B cell (primary cell): Measurements from ENCODE around the gene PITPNM3. TPM values are rescaled to one million over a fixed set of nuclear protein-coding genes. Genes with fewer than 3 reads are reported as not detected.

ENCODE experiments used
- ATAC-seq: fragments of 200-7000 bp; cut with Tn5 transposase; one replicate; pipeline ENCODE4 v1.10.0; 2021; ENCODE audit warnings: low read depth, mild to moderate bottlenecking, moderate number of reproducible peaks, moderate library complexity
- CTCF ChIA-PET: fragments of 350-600 bp; sonication (Branson Sonifier 250); formaldehyde crosslinking; loops from one replicate; lab custom pipeline; 2021; ENCODE audit warnings: antibody characterized with exemption, inconsistent platforms; lab: Charles Lee
- POLR2A ChIA-PET: fragments of 350-600 bp; sonication (Branson Sonifier 250); formaldehyde crosslinking; loops from one replicate; lab custom pipeline; 2021; ENCODE audit warnings: antibody characterized with exemption; lab: Charles Lee
- DNase-seq: peaks from one replicate; pipeline ENCODE4 v3.0.0; 2013
- H2AFZ ChIP-seq: 2 replicates; pipeline ENCODE4 v1.6.1; 2012; ENCODE audit warnings: mild to moderate bottlenecking, low read depth, low read length; ENCODE audit not compliant: insufficient read depth, poor library complexity, severe bottlenecking
- H3K27ac ChIP-seq, 2 donors: 1 replicate in 1 of 2; 2 replicates in 1 of 2; pipeline ENCODE4 v1.5.1; 2012 to 2013; ENCODE audit warnings: low read length in 2 of 2, mild to moderate bottlenecking in 2 of 2, moderate library complexity in 1 of 2
- H3K27me3 ChIP-seq, 4 experiments: fragments of 200-600 bp in 1 of 4; sonication (generic) in 1 of 4; replicated peaks in 1 of 4; 1 replicate in 2 of 4; 2 replicates in 2 of 4; pipeline versions ENCODE4 v1.6.1 to v1.7.0; 2013 to 2016; ENCODE audit warnings: low read length in 3 of 4, mild to moderate bottlenecking in 2 of 4, mixed read lengths in 1 of 4, moderate library complexity in 1 of 4; ENCODE audit not compliant: insufficient read depth in 4 of 4, control insufficient read depth in 3 of 4; ENCODE audit errors: control extremely low read depth in 1 of 4
- H3K36me3 ChIP-seq, 2 experiments: replicated peaks in 1 of 2; 1 replicate in 1 of 2; 2 replicates in 1 of 2; pipeline versions ENCODE4 v1.6.1 to v1.7.1; 2013; ENCODE audit warnings: low read length in 1 of 2; ENCODE audit not compliant: insufficient read depth in 2 of 2, control insufficient read depth in 1 of 2; ENCODE audit errors: control extremely low read depth in 1 of 2, extremely low read depth in 1 of 2
- H3K4me1 ChIP-seq, 2 donors: fragments of 200-600 bp in 1 of 2; sonication (generic) in 1 of 2; 1 replicate in 1 of 2; 2 replicates in 1 of 2; pipeline versions ENCODE4 v1.5.1 to v1.6.1; 2013 to 2017; ENCODE audit warnings: low read length in 2 of 2; ENCODE audit not compliant: control insufficient read depth in 2 of 2, insufficient read depth in 2 of 2
- H3K4me2 ChIP-seq: replicated peaks from 2 replicates; pipeline ENCODE3; 2012; ENCODE audit warnings: mild to moderate bottlenecking, low read depth, low read length; ENCODE audit not compliant: poor library complexity, severe bottlenecking
- H3K4me3 ChIP-seq, 5 experiments: fragments of 200-600 bp in 1 of 5; sonication (generic) in 1 of 5; 1 replicate in 3 of 5; 2 replicates in 2 of 5; pipeline versions ENCODE4 v1.5.1 to v1.7.0; 2011 to 2016; ENCODE audit warnings: low read length in 4 of 5, mild to moderate bottlenecking in 4 of 5, low read depth in 2 of 5, control low read depth in 1 of 5, moderate library complexity in 1 of 5; ENCODE audit not compliant: insufficient read depth in 1 of 5; ENCODE audit errors: control extremely low read depth in 1 of 5, extremely low read depth in 1 of 5
- H3K79me2 ChIP-seq: fragments of 200-600 bp; sonication (generic); one replicate; pipeline ENCODE4 v1.6.0; 2016; ENCODE audit warnings: low read length; ENCODE audit not compliant: control insufficient read depth, insufficient read depth
- H3K9ac ChIP-seq: fragments of 200-600 bp; sonication (generic); 2 replicates; pipeline ENCODE4 v1.6.1; 2017; ENCODE audit warnings: mild to moderate bottlenecking, low read length, moderate library complexity
- H3K9me3 ChIP-seq, 3 donors: one replicate each; pipeline versions ENCODE4 v1.6.1 to v1.7.1; 2013; ENCODE audit warnings: low read length in 2 of 3; ENCODE audit not compliant: control insufficient read depth in 2 of 3, insufficient read depth in 1 of 3; ENCODE audit errors: control extremely low read depth in 1 of 3
- H4K20me1 ChIP-seq: 2 replicates; pipeline ENCODE4 v1.6.0; 2012; ENCODE audit warnings: mild to moderate bottlenecking, low read length; ENCODE audit not compliant: insufficient read depth, control insufficient read depth, poor library complexity, severe bottlenecking
- H3K27ac Mint-ChIP-seq: one replicate; pipeline ENCODE4 v1.8.0; 2021; ENCODE audit warnings: mixed read lengths
- H3K27me3 Mint-ChIP-seq: one replicate; pipeline ENCODE4 v1.8.0; 2021; ENCODE audit warnings: mixed read lengths
- H3K4me1 Mint-ChIP-seq: one replicate; pipeline ENCODE4 v1.8.0; 2021; ENCODE audit warnings: mixed read lengths
- H3K4me3 Mint-ChIP-seq: one replicate; pipeline ENCODE4 v1.8.0; 2021; ENCODE audit warnings: mixed read lengths
- H3K9me3 Mint-ChIP-seq: one replicate; pipeline ENCODE4 v1.8.0; 2022; ENCODE audit warnings: mixed read lengths; ENCODE audit not compliant: insufficient read depth
- CTCF ChIP-seq: fragments of 200-600 bp; IDR thresholded peaks from one replicate; pipeline ENCODE4 v1.8.0; 2022; ENCODE audit warnings: antibody characterized with exemption, mild to moderate bottlenecking
- EZH2 ChIP-seq: IDR thresholded peaks from 2 replicates; pipeline ENCODE4 v1.6.1; 2012; ENCODE audit warnings: borderline replicate concordance, low read depth, mild to moderate bottlenecking, moderate library complexity, low read length; ENCODE audit not compliant: insufficient read depth, poor library complexity, severe bottlenecking
- WGBS: methylation state at CpG from one replicate; pipeline ENCODE4 v1.1.5; 2013; ENCODE audit warnings: missing lambda C conversion rate; ENCODE audit not compliant: insufficient coverage; 5-methylcytosine and 5-hydroxymethylcytosine counted together
- intact Hi-C: fragments of 100-400 bp; cut with micrococcal nuclease; formaldehyde crosslinking; loops from one replicate; pipeline ENCODE4 v1.10.0; 2022
- polyA plus RNA-seq: library from polyadenylated mRNA; depleted of rRNA; stranded (reverse); fragments of >200 nt; gene quantifications from 2 replicates; pipeline ENCODE4 v1.2.3, GENCODE V29; 2012
- total RNA-seq, 2 donors: library from RNA; stranded (reverse); fragments of 120-200 nt in 1 of 2; gene quantifications; 1 replicate in 1 of 2; 2 replicates in 1 of 2; pipeline versions ENCODE4 v1.2.3 to v1.2.4, GENCODE V29; 2013 to 2022

Gene PITPNM3
- total and polyA plus RNA-seq, 2 donors (not counting 1 experiment from before 2014, with no cell fraction given): 0.31 to 0.49 TPM

GRCh38 chr17:6454495-6455320 is 101.6 kb downstream of the PITPNM3 start:
- WGBS: 58% methylated on average over 35 of the region's 35 CpGs
- Histone ChIP-seq H2AFZ (peak overlapping the region; percentile 76), H3K9me3 (peaks cover 0 to 8% (median 0%) of the 10 kb centered on the region in 3 donors), H3K27me3 (no peaks in the 10 kb centered on the region), H3K4me3 (peak overlapping the region in 4 of 5 experiments; percentile 2 to 38 (median 28)), H4K20me1 (no peaks in the 10 kb centered on the region), H3K4me1 (peaks cover 6 to 10% of the 10 kb centered on the region in 2 donors), H3K4me2 (peak overlapping the region; percentile 65), H3K79me2 (no peaks in the 10 kb centered on the region), H3K9ac (peak overlapping the region; percentile 52), H3K27ac (peak overlapping the region; percentile 65 to 71), H3K36me3 (no peaks in the 10 kb centered on the region)
- Mint-ChIP-seq H3K4me1 (peaks cover 37% of the 10 kb centered on the region), H3K9me3 (no peaks in the 10 kb centered on the region), H3K4me3 (peak overlapping the region; percentile 54), H3K27ac (peak overlapping the region; percentile 73), H3K27me3 (no peaks in the 10 kb centered on the region)
- DNase-seq (peak; percentile 40), ATAC-seq (no peak)
- TF ChIP-seq EZH2: no peak
- TF ChIP-seq CTCF: no peak
- CTCF ChIA-PET: interaction anchor here (1.5 to 3.5 kb wide), 2 partner anchors 18 kb away, joined by 5 to 13 read pairs; no protein-coding TSS in a partner anchor
- intact Hi-C loops: no loop called here
- POLR2A ChIA-PET: interaction anchor here (0.8 kb wide), 1 partner anchor 10 kb away, joined by 4 read pairs; the partner anchor contains the start of gene PIMREG
